MM.1S (cell line): ENCODE data around the gene PLCG1.

Experiments used
- CTCF ChIP-seq: fragments of 300-600 bp; sonication (generic); IDR thresholded peaks from 2 replicates; pipeline ENCODE4 v1.5.1; 2016; ENCODE audit warnings: antibody characterized with exemption, low read length, mixed read lengths
- EZH2 ChIP-seq: fragments of 300-600 bp; sonication (generic); optimal IDR thresholded peaks from 2 replicates; pipeline ENCODE3; 2017; ENCODE audit warnings: low read depth, mild to moderate bottlenecking, antibody characterized with exemption, low read length, mixed read lengths
- EZH2phosphoT487 ChIP-seq: fragments of 300-600 bp; sonication (generic); IDR thresholded peaks from 2 replicates; pipeline ENCODE4 v1.6.1; 2018; ENCODE audit warnings: antibody characterized with exemption, low read length

GRCh38 chr20:41134362-41135186, 2.8 kb upstream of the PLCG1 start:
- no peak for TF ChIP-seq CTCF
- TF ChIP-seq EZH2phosphoT487, result no peak
- TF ChIP-seq EZH2, result no peak
